ENCODE data around the gene MBTD1.

MBTD1 gene

DNA sequence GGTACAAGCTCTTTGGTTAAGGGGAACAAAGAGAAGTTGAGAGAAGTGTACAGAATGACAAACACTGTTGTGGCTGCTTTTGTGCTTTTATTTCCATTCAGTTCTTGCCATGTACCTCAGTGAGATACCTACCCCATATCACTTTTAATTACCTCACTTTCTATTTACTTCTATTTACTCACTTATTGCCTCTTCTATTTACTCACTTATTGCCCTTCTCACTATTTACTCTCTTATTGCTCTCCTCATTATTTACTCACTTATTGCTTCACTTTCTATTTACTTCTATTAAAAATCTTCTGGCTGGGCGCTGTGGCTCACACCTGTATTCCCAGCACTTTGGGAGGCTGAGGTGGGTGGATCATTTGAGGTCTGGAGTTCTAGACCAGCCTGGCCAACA lies 41.9 kb downstream of the MBTD1 start:
- no peak overlapping the region for H3K4me3 ChIP-seq (ENCODE audit: low read depth, low read length)
- no peaks in the 10 kb centered on the region for H3K27me3 ChIP-seq (ENCODE audit: insufficient read depth, low read depth, severe bottlenecking)
- no peaks in the 10 kb centered on the region for H3K9me3 ChIP-seq (ENCODE audit: severe bottlenecking)
- TF ChIP-seq CTCF (IDR thresholded peaks at IDR 0.05; ENCODE audit: low read depth, low read length): no peak
- peaks cover 92% of the 10 kb centered on the region for H3K36me3 ChIP-seq
- no peak for DNase-seq
- H3K27ac ChIP-seq: no peak overlapping the region

- H3K4me3 ChIP-seq (ENCODE audit: low read depth, low read length): no peak overlapping the region
- peaks cover 89% of the 10 kb centered on the region for H3K36me3 ChIP-seq
- DNase-seq: no peak
- H3K9me3 ChIP-seq (ENCODE audit: severe bottlenecking): no peaks in the 10 kb centered on the region
- no peak for TF ChIP-seq CTCF (IDR thresholded peaks at IDR 0.05; ENCODE audit: low read depth, low read length)
- no peak overlapping the region for H3K27ac ChIP-seq
- no peaks in the 10 kb centered on the region for H3K27me3 ChIP-seq (ENCODE audit: insufficient read depth, low read depth, severe bottlenecking)
Observed at GRCh38 chr17:51214920-51215319, 44.9 kb downstream of the MBTD1 start.

- H3K27ac ChIP-seq: no peak overlapping the region
- TF ChIP-seq CTCF (IDR thresholded peaks at IDR 0.05; ENCODE audit: low read depth, low read length): no peak
- no peaks in the 10 kb centered on the region for H3K27me3 ChIP-seq (ENCODE audit: insufficient read depth, low read depth, severe bottlenecking)
- no peak overlapping the region for H3K4me3 ChIP-seq (ENCODE audit: low read depth, low read length)
- no peak for DNase-seq
- H3K9me3 ChIP-seq (ENCODE audit: severe bottlenecking): no peaks in the 10 kb centered on the region
- H3K36me3 ChIP-seq: peaks cover 96% of the 10 kb centered on the region
Observed at GRCh38 chr17:51203838-51204237, 56.0 kb downstream of the MBTD1 start.

DNA sequence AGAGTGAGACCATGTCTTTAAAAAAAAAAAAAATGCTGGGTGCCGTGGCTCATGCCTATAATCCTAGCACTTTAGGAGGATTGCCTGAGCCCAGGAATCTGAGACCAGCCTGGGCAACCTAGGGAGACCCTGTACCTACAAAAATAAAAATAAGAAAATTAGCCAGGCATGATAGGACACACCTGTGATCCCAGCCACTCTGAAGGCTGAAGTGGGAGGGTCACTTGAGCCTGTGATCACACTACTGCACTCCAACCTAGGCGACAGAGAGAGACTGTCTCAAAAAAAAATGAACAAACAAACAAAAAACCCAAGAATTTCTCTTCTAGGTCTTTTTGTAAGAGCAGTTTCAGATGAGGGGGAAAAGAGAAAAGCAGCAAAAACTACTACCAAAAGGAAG lies 59.0 kb downstream of the MBTD1 start:
- Histone ChIP-seq H3K27ac (no peak overlapping the region), H3K36me3 (peaks cover 92% of the 10 kb centered on the region), H3K4me3 (ENCODE audit: low read depth, low read length) (no peak overlapping the region), H3K9me3 (ENCODE audit: severe bottlenecking) (no peaks in the 10 kb centered on the region), H3K27me3 (ENCODE audit: insufficient read depth, low read depth, severe bottlenecking) (no peaks in the 10 kb centered on the region)
- DNase-seq: no peak
- TF ChIP-seq CTCF (IDR thresholded peaks at IDR 0.05; ENCODE audit: low read depth, low read length): no peak

DNA sequence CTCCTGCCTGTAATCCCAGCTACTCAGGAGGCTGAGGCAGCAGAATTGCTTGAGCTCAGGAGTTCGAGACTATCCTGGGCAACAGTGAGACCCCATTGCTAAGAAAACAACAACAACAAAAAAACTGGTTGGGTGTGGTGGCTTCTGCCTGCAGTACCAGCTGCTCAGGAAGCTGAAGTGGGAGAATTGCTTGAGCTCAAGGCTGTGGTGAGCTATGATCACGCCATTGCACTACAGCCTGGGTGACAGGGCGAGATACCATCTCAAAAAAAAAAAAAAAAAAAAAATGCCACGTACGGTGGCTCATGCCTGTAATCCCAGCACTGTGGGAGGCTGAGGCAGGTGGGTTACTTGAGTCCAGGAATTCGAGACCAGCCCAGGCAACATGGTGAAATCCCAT lies 59.6 kb downstream of the MBTD1 start:
- TF ChIP-seq CTCF (IDR thresholded peaks at IDR 0.05; ENCODE audit: low read depth, low read length): no peak
- H3K27ac ChIP-seq: no peak overlapping the region

GRCh38 chr17:51197754-51198153 lies 62.1 kb downstream of the MBTD1 start:
- TF ChIP-seq CTCF (IDR thresholded peaks at IDR 0.05; ENCODE audit: low read depth, low read length): no peak
- H3K36me3 ChIP-seq: peaks cover 88% of the 10 kb centered on the region
- no peak overlapping the region for H3K4me3 ChIP-seq (ENCODE audit: low read depth, low read length)
- DNase-seq: no peak
- H3K9me3 ChIP-seq (ENCODE audit: severe bottlenecking): no peaks in the 10 kb centered on the region
- no peaks in the 10 kb centered on the region for H3K27me3 ChIP-seq (ENCODE audit: insufficient read depth, low read depth, severe bottlenecking)
- no peak overlapping the region for H3K27ac ChIP-seq

More for the DNA sequence above, 59.6 kb downstream of the MBTD1 start:
- no peaks in the 10 kb centered on the region for H3K27me3 ChIP-seq (ENCODE audit: insufficient read depth, low read depth, severe bottlenecking)
- DNase-seq: no peak
- H3K36me3 ChIP-seq: peaks cover 92% of the 10 kb centered on the region
- no peak overlapping the region for H3K4me3 ChIP-seq (ENCODE audit: low read depth, low read length)
- no peaks in the 10 kb centered on the region for H3K9me3 ChIP-seq (ENCODE audit: severe bottlenecking)
